Measurements from ENCODE around the gene FOXN1. TPM values are rescaled to one million over a fixed set of nuclear protein-coding genes. Genes with fewer than 3 reads are reported as not detected.

The FOXN1 gene
- total and polyA plus RNA-seq, 2 of the 13 experiments (the other 11 are each of a cell fraction or from before 2014, with no cell fraction given), result 0.01 TPM; not detected in 1

DNA sequence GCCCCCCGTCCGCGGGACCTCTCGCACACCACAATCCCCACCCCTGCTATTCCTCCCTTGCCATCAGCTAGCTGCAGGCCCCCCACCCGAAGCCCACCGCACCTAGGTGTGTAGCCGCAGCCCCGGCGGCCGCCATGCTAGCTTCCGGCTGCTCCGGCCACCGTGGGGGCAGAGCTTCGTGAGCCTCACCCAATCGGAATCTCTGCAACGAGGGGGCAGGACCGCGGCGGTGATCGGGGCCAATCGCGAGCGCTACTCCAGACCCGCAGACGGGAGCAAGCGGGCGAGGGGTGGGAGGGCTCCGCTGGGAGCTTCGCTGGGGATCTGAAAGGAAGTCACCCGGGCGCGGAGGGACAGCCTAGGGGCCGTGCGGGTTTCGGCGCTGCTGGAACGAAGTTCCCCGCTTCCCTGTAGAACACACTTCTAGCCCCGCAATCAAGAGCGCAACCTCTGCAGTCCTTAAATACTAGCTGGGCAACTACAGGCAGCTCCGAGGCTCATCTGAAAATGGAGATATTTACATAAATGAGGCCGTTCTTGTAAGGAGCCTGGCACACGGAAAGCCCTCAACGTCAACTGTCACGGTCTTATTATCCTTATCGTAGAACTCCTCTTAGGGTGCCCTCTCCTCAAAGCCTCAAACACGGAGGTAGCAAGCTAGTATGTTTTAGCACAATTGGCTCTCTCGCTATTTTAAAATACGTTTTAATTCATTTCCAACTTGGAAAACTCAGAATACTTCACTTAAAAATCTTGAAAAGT is 65.4 kb downstream of the FOXN1 start, which contains the start of gene PIGS (continued):
- no peak for TF ChIP-seq ZMAT3 (CRISPR knock-in tag; conservative IDR thresholded peaks at IDR 0.05)
- TF ChIP-seq NAIF1 (CRISPR knock-in tag; IDR thresholded peaks at IDR 0.05; ENCODE audit: borderline replicate concordance), result peak; percentile 60; the same call in 1 of the 2 replicates
- TF ChIP-seq ZNF251 (CRISPR knock-in tag; IDR thresholded peaks at IDR 0.05), result no peak
- TF ChIP-seq ZBTB21 (CRISPR knock-in tag; IDR thresholded peaks at IDR 0.05), result no peak
- TF ChIP-seq ZMYM4 (CRISPR knock-in tag; IDR thresholded peaks at IDR 0.05), result peak; percentile 24; the same call in 1 of the 2 replicates
- no peak; the same call in 1 of the 2 replicates for TF ChIP-seq YEATS2 (CRISPR knock-in tag; IDR thresholded peaks at IDR 0.05; ENCODE audit: borderline replicate concordance)
- TF ChIP-seq, protein P1, sequence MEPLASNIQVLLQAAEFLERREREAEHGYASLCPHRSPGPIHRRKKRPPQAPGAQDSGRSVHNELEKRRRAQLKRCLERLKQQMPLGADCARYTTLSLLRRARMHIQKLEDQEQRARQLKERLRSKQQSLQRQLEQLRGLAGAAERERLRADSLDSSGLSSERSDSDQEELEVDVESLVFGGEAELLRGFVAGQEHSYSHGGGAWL (CRISPR knock-in tag; IDR thresholded peaks at IDR 0.05), result no peak
- TF ChIP-seq, protein P2, sequence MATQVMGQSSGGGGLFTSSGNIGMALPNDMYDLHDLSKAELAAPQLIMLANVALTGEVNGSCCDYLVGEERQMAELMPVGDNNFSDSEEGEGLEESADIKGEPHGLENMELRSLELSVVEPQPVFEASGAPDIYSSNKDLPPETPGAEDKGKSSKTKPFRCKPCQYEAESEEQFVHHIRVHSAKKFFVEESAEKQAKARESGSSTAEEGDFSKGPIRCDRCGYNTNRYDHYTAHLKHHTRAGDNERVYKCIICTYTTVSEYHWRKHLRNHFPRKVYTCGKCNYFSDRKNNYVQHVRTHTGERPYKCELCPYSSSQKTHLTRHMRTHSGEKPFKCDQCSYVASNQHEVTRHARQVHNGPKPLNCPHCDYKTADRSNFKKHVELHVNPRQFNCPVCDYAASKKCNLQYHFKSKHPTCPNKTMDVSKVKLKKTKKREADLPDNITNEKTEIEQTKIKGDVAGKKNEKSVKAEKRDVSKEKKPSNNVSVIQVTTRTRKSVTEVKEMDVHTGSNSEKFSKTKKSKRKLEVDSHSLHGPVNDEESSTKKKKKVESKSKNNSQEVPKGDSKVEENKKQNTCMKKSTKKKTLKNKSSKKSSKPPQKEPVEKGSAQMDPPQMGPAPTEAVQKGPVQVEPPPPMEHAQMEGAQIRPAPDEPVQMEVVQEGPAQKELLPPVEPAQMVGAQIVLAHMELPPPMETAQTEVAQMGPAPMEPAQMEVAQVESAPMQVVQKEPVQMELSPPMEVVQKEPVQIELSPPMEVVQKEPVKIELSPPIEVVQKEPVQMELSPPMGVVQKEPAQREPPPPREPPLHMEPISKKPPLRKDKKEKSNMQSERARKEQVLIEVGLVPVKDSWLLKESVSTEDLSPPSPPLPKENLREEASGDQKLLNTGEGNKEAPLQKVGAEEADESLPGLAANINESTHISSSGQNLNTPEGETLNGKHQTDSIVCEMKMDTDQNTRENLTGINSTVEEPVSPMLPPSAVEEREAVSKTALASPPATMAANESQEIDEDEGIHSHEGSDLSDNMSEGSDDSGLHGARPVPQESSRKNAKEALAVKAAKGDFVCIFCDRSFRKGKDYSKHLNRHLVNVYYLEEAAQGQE (IDR thresholded peaks at IDR 0.05; ENCODE audit: borderline replicate concordance in 1 of 2, low read depth in 1 of 2, low read length in 2 of 2), result no peak
- TF ChIP-seq, protein P3, sequence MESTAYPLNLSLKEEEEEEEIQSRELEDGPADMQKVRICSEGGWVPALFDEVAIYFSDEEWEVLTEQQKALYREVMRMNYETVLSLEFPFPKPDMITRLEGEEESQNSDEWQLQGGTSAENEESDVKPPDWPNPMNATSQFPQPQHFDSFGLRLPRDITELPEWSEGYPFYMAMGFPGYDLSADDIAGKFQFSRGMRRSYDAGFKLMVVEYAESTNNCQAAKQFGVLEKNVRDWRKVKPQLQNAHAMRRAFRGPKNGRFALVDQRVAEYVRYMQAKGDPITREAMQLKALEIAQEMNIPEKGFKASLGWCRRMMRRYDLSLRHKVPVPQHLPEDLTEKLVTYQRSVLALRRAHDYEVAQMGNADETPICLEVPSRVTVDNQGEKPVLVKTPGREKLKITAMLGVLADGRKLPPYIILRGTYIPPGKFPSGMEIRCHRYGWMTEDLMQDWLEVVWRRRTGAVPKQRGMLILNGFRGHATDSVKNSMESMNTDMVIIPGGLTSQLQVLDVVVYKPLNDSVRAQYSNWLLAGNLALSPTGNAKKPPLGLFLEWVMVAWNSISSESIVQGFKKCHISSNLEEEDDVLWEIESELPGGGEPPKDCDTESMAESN (CRISPR knock-in tag; conservative IDR thresholded peaks at IDR 0.05), result no peak
- TF ChIP-seq PCBP2 (optimal IDR thresholded peaks at IDR 0.05; ENCODE audit: low read depth, low read length, poor library complexity, severe bottlenecking), result no peak
- no peak for TF ChIP-seq ZNF432 (CRISPR knock-in tag; IDR thresholded peaks at IDR 0.05; ENCODE audit: borderline replicate concordance)
- peak; percentile 17; the same call in 1 of the 2 replicates for TF ChIP-seq ATF7-NPFF (CRISPR knock-in tag; IDR thresholded peaks at IDR 0.05; ENCODE audit: low read depth)
- TF ChIP-seq, protein P4, sequence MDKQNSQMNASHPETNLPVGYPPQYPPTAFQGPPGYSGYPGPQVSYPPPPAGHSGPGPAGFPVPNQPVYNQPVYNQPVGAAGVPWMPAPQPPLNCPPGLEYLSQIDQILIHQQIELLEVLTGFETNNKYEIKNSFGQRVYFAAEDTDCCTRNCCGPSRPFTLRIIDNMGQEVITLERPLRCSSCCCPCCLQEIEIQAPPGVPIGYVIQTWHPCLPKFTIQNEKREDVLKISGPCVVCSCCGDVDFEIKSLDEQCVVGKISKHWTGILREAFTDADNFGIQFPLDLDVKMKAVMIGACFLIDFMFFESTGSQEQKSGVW (CRISPR knock-in tag; IDR thresholded peaks at IDR 0.05; ENCODE audit: borderline replicate concordance), result no peak; the same call in 1 of the 2 replicates
- TF ChIP-seq RBFOX2 (IDR thresholded peaks at IDR 0.05; ENCODE audit: low read depth, low read length), result peak; percentile 90
- TF ChIP-seq ZNF839 (CRISPR knock-in tag; IDR thresholded peaks at IDR 0.05; ENCODE audit: borderline replicate concordance), result no peak
- TF ChIP-seq, protein P5, sequence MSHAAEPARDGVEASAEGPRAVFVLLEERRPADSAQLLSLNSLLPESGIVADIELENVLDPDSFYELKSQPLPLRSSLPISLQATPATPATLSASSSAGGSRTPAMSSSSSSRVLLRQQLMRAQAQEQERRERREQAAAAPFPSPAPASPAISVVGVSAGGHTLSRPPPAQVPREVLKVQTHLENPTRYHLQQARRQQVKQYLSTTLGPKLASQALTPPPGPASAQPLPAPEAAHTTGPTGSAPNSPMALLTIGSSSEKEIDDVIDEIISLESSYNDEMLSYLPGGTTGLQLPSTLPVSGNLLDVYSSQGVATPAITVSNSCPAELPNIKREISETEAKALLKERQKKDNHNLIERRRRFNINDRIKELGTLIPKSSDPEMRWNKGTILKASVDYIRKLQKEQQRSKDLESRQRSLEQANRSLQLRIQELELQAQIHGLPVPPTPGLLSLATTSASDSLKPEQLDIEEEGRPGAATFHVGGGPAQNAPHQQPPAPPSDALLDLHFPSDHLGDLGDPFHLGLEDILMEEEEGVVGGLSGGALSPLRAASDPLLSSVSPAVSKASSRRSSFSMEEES (CRISPR knock-in tag; IDR thresholded peaks at IDR 0.05), result 0 out of 2 replicates have a peak, but pooled peaks have one; percentile 15
- TF ChIP-seq ATF7 (IDR thresholded peaks at IDR 0.05), result no peak
- TF ChIP-seq ATF7 (CRISPR knock-in tag; IDR thresholded peaks at IDR 0.05), result no peak
- TF ChIP-seq, protein P6, sequence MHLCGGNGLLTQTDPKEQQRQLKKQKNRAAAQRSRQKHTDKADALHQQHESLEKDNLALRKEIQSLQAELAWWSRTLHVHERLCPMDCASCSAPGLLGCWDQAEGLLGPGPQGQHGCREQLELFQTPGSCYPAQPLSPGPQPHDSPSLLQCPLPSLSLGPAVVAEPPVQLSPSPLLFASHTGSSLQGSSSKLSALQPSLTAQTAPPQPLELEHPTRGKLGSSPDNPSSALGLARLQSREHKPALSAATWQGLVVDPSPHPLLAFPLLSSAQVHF (CRISPR knock-in tag; IDR thresholded peaks at IDR 0.05), result no peak

Measured in HepG2 (cell line).